ENCODE measurements around the gene ADGRE3.

The ADGRE3 gene

GRCh38 chr19:14571695-14572490 is 102.8 kb downstream of the ADGRE3 start, which contains the start of gene NDUFB7:
Gene NDUFB7, minus strand, starts transcription at chr19:14572066. Its CDS starts 66 bp downstream, at chr19:14572000.
- H3K4me3 ChIP-seq (ENCODE audit: low read depth, low read length), result peak within 1 kb of the TSS; percentile 99
- TF ChIP-seq CTCF (IDR thresholded peaks at IDR 0.05; ENCODE audit: low read depth, low read length, missing control alignments), result peak; percentile 84
- in situ Hi-C loops (cut with HindIII; ENCODE audit: low sequenced_read_pairs), result no loop called here
- peak; percentile 81 for DNase-seq (ENCODE audit: low read depth)

GRCh38 chr19:14570864-14571527 is 103.6 kb downstream of the ADGRE3 start:
- no peak for DNase-seq (ENCODE audit: low read depth)
- peak overlapping the region; percentile 99 for H3K4me3 ChIP-seq (ENCODE audit: low read depth, low read length)
- in situ Hi-C loops (cut with HindIII; ENCODE audit: low sequenced_read_pairs), result no loop called here
- no peak for TF ChIP-seq CTCF (IDR thresholded peaks at IDR 0.05; ENCODE audit: low read depth, low read length, missing control alignments)

Data from astrocyte of the cerebellum (primary cell).